HCT116 (cell line): ENCODE data around the gene CYGB.
A peak's percentile ranks its signal among the peaks of the same experiment; 100 is the strongest.

Source experiments
- POLR2A ChIP-seq: IDR thresholded peaks from 2 replicates; pipeline ENCODE4 v1.7.0; 2011; ENCODE audit warnings: borderline replicate concordance; ENCODE audit not compliant: insufficient read depth, insufficient read length; ENCODE audit errors: extremely low read depth
- RAD21 ChIP-seq: IDR thresholded peaks from 2 replicates; pipeline ENCODE4 v1.6.1; 2012; ENCODE audit warnings: low read depth, mild to moderate bottlenecking
- TF ChIP-seq, protein P1 (sequence below), 3 experiments: fragments of 200-600 bp in 1 of 3; sonication (generic) in 1 of 3; IDR thresholded peaks in 2 of 3; conservative IDR thresholded peaks in 1 of 3; 2 replicates each; pipeline ENCODE4 v1.5.1; 2012 to 2017; ENCODE audit warnings: low read depth in 2 of 3, low read length in 2 of 3, antibody characterized with exemption in 1 of 3, borderline replicate concordance in 1 of 3, control low read depth in 1 of 3, mild to moderate bottlenecking in 1 of 3, mixed read lengths in 1 of 3, mixed run types in 1 of 3, moderate library complexity in 1 of 3; ENCODE audit not compliant: insufficient read depth in 1 of 3
- TF ChIP-seq, protein P2 (sequence below): IDR thresholded peaks from 2 replicates; pipeline ENCODE4 v1.6.1; 2012; ENCODE audit warnings: low read depth

DNA sequence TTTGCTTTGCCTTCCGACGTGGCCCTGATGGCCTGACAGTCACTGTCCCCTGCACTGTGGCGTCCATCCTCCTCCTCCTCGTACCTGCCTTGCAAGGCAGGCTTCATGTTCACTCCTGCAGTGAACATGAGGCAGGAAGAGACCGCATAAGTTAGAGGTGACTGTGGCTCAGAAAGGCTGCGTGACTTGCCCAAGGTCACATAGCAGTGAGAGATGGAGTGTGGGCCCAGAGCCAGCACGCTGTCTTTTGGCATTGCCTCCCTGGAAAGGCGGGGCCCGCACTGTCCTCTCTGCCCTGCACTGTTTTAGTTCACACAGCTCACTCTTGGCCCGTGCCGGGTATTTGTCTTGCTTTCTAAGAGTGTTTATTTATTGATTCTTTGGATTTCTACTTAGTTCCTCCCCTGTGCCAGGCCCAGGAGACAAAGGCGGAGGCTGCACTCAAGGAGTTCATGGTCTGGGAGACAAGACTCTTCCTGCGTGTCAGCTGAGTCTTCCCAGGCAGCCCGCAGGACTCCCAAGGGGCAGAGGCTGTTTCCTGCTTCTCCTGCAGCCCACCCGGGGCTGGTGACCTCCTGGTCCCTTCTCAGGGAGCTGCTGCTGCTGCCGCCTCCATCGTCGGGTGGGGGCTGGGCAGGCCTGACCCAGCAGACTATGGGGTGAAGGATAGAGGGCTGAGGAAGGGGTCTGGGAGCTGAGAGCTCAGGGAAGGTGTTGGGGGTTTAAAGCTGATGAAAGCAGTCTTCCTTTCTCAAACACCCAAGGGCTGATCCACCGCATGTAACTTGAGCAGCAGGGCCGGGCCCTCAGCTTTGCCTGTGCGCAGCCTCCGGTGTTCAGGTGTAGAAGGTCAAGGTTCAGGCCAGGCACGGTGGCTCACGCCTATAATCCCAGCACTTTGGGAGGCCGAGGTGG, 12.7 kb downstream of the CYGB start:
- TF ChIP-seq, protein P1, sequence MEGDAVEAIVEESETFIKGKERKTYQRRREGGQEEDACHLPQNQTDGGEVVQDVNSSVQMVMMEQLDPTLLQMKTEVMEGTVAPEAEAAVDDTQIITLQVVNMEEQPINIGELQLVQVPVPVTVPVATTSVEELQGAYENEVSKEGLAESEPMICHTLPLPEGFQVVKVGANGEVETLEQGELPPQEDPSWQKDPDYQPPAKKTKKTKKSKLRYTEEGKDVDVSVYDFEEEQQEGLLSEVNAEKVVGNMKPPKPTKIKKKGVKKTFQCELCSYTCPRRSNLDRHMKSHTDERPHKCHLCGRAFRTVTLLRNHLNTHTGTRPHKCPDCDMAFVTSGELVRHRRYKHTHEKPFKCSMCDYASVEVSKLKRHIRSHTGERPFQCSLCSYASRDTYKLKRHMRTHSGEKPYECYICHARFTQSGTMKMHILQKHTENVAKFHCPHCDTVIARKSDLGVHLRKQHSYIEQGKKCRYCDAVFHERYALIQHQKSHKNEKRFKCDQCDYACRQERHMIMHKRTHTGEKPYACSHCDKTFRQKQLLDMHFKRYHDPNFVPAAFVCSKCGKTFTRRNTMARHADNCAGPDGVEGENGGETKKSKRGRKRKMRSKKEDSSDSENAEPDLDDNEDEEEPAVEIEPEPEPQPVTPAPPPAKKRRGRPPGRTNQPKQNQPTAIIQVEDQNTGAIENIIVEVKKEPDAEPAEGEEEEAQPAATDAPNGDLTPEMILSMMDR (IDR thresholded peaks at IDR 0.05 in 2 of 3, conservative IDR thresholded peaks at IDR 0.05 in 1 of 3; ENCODE audit: borderline replicate concordance in 1 of 3, insufficient read depth in 1 of 3, low read depth in 2 of 3, low read length in 2 of 3) = no peak
- TF ChIP-seq POLR2A (peak; percentile 39), RAD21 (no peak)
- TF ChIP-seq, protein P2, sequence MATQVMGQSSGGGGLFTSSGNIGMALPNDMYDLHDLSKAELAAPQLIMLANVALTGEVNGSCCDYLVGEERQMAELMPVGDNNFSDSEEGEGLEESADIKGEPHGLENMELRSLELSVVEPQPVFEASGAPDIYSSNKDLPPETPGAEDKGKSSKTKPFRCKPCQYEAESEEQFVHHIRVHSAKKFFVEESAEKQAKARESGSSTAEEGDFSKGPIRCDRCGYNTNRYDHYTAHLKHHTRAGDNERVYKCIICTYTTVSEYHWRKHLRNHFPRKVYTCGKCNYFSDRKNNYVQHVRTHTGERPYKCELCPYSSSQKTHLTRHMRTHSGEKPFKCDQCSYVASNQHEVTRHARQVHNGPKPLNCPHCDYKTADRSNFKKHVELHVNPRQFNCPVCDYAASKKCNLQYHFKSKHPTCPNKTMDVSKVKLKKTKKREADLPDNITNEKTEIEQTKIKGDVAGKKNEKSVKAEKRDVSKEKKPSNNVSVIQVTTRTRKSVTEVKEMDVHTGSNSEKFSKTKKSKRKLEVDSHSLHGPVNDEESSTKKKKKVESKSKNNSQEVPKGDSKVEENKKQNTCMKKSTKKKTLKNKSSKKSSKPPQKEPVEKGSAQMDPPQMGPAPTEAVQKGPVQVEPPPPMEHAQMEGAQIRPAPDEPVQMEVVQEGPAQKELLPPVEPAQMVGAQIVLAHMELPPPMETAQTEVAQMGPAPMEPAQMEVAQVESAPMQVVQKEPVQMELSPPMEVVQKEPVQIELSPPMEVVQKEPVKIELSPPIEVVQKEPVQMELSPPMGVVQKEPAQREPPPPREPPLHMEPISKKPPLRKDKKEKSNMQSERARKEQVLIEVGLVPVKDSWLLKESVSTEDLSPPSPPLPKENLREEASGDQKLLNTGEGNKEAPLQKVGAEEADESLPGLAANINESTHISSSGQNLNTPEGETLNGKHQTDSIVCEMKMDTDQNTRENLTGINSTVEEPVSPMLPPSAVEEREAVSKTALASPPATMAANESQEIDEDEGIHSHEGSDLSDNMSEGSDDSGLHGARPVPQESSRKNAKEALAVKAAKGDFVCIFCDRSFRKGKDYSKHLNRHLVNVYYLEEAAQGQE = no peak
